CD14-positive monocyte (primary cell): ENCODE measurements around the gene GRB14. TPM values are rescaled to one million over a fixed set of nuclear protein-coding genes. Genes with fewer than 3 reads are reported as not detected.

ENCODE experiments used
- DNase-seq, 3 donors: peaks; one replicate each; pipeline ENCODE4 v3.0.0-alpha.2; 2011 to 2022
- H2AFZ ChIP-seq: 2 replicates; pipeline ENCODE4 v1.6.0; 2012; ENCODE audit warnings: mild to moderate bottlenecking, low read depth, low read length, inconsistent platforms; ENCODE audit not compliant: insufficient read depth, poor library complexity, severe bottlenecking
- H3K27ac ChIP-seq, 2 donors: 1 replicate in 1 of 2; 2 replicates in 1 of 2; pipeline ENCODE4 v1.5.1; 2012 to 2013; ENCODE audit warnings: low read length in 2 of 2, control low read depth in 1 of 2, inconsistent platforms in 1 of 2, low read depth in 1 of 2, mild to moderate bottlenecking in 1 of 2
- H3K27me3 ChIP-seq, 2 donors: one replicate each; pipeline versions ENCODE4 v1.6.0 to v1.6.1; 2011 to 2013; ENCODE audit warnings: low read length in 2 of 2; ENCODE audit not compliant: control insufficient read depth in 2 of 2, insufficient read depth in 2 of 2
- H3K36me3 ChIP-seq, 2 donors: replicated peaks in 1 of 2; 1 replicate in 1 of 2; 2 replicates in 1 of 2; pipeline versions ENCODE4 v1.5.1 to v1.6.1; 2012 to 2013; ENCODE audit warnings: low read length in 2 of 2, control low read depth in 1 of 2, inconsistent platforms in 1 of 2, mild to moderate bottlenecking in 1 of 2; ENCODE audit not compliant: insufficient read depth in 2 of 2, control insufficient read depth in 1 of 2
- H3K4me1 ChIP-seq, 2 donors: 1 replicate in 1 of 2; 2 replicates in 1 of 2; pipeline versions ENCODE4 v1.5.1 to v1.6.1; 2012 to 2013; ENCODE audit warnings: low read length in 2 of 2, control low read depth in 1 of 2, inconsistent platforms in 1 of 2, mild to moderate bottlenecking in 1 of 2, moderate library complexity in 1 of 2; ENCODE audit not compliant: insufficient read depth in 2 of 2, control insufficient read depth in 1 of 2
- H3K4me2 ChIP-seq: replicated peaks from 2 replicates; pipeline ENCODE3; 2012; ENCODE audit warnings: low read length, moderate library complexity, mild to moderate bottlenecking; ENCODE audit not compliant: poor library complexity, severe bottlenecking; ENCODE audit errors: extremely low read depth
- H3K4me3 ChIP-seq, 3 experiments: fragments of 200-600 bp in 1 of 3; sonication (generic) in 1 of 3; replicated peaks in 1 of 3; 1 replicate in 2 of 3; 2 replicates in 1 of 3; pipeline ENCODE4 v1.5.1; 2011 to 2013; ENCODE audit warnings: low read length in 3 of 3, mild to moderate bottlenecking in 3 of 3, control low read depth in 2 of 3, low read depth in 2 of 3, inconsistent platforms in 1 of 3, moderate library complexity in 1 of 3
- H3K79me2 ChIP-seq: 2 replicates; pipeline ENCODE4 v1.6.0; 2012; ENCODE audit warnings: mild to moderate bottlenecking, control low read depth, inconsistent platforms, low read length, moderate library complexity; ENCODE audit not compliant: insufficient read depth
- H3K9ac ChIP-seq: 2 replicates; pipeline ENCODE4 v1.6.0; 2017; ENCODE audit warnings: low read length, mild to moderate bottlenecking; ENCODE audit not compliant: insufficient read depth, poor library complexity, severe bottlenecking
- H3K9me3 ChIP-seq, 2 donors: replicated peaks in 1 of 2; 1 replicate in 1 of 2; 2 replicates in 1 of 2; pipeline versions ENCODE4 v1.5.1 to v1.6.1; 2012 to 2013; ENCODE audit warnings: low read length in 2 of 2, control low read depth in 1 of 2; ENCODE audit not compliant: control insufficient read depth in 1 of 2, insufficient read depth in 1 of 2
- H4K20me1 ChIP-seq: 2 replicates; pipeline ENCODE4 v1.6.0; 2012; ENCODE audit warnings: mild to moderate bottlenecking, low read length, control low read depth, moderate library complexity; ENCODE audit not compliant: insufficient read depth
- H3K27ac Mint-ChIP-seq, 7 donors: one replicate each; pipeline ENCODE4 v1.8.0; 2020; ENCODE audit warnings: mild to moderate bottlenecking in 7 of 7, mixed read lengths in 7 of 7, moderate library complexity in 6 of 7, inconsistent platforms in 2 of 7
- H3K27me3 Mint-ChIP-seq, 3 donors: one replicate each; pipeline ENCODE4 v1.8.0; 2021 to 2022; ENCODE audit warnings: low read depth in 3 of 3, mild to moderate bottlenecking in 3 of 3, mixed read lengths in 3 of 3, moderate library complexity in 3 of 3, inconsistent platforms in 1 of 3
- H3K36me3 Mint-ChIP-seq, 2 donors: one replicate each; pipeline ENCODE4 v1.8.0; 2020; ENCODE audit warnings: mixed read lengths in 2 of 2, inconsistent platforms in 1 of 2, mild to moderate bottlenecking in 1 of 2
- H3K4me1 Mint-ChIP-seq: one replicate; pipeline ENCODE4 v1.8.0; 2020; ENCODE audit warnings: mild to moderate bottlenecking, mixed read lengths
- H3K4me3 Mint-ChIP-seq, 2 donors: one replicate each; pipeline ENCODE4 v1.8.0; 2020; ENCODE audit warnings: mild to moderate bottlenecking in 2 of 2, mixed read lengths in 2 of 2, moderate library complexity in 1 of 2
- H3K9me3 Mint-ChIP-seq, 7 donors: one replicate each; pipeline ENCODE4 v1.8.0; 2020 to 2022; ENCODE audit warnings: mixed read lengths in 7 of 7, mild to moderate bottlenecking in 6 of 7, moderate library complexity in 6 of 7, inconsistent platforms in 2 of 7
- CTCF ChIP-seq: fragments of 200-600 bp; IDR thresholded peaks from one replicate; pipeline ENCODE4 v1.8.0; 2022; ENCODE audit warnings: antibody characterized with exemption, mild to moderate bottlenecking
- WGBS: methylation state at CpG from one replicate; pipeline ENCODE4 v1.1.5; 2013; ENCODE audit warnings: missing lambda C conversion rate; ENCODE audit not compliant: insufficient coverage; 5-methylcytosine and 5-hydroxymethylcytosine counted together
- intact Hi-C, 2 donors: fragments of 100-400 bp; cut with micrococcal nuclease; formaldehyde crosslinking; loops; one replicate each; pipeline versions ENCODE4 v1.15.0 to v1.15.1; 2023
- polyA plus RNA-seq, 3 donors: library from polyadenylated mRNA; depleted of rRNA in 1 of 3; unstranded in 2 of 3; stranded (reverse) in 1 of 3; fragments of 300-500 nt in 2 of 3; fragments of >200 nt in 1 of 3; fragmentation: Illumina TruSeq in 2 of 3; gene quantifications; 1 replicate in 2 of 3; 2 replicates in 1 of 3; pipeline ENCODE4 v1.2.3, GENCODE V29; 2012 to 2021

Gene GRB14
- polyA plus RNA-seq, 3 donors, result 0.20 to 0.28 TPM; not detected in 1

GRCh38 chr2:164620457-164620856 lies 825 bp downstream of the GRB14 start:
- Mint-ChIP-seq H3K4me3 (peak overlapping the region in 1 of 2 donors; percentile 59), H3K9me3 (peaks cover 0 to 14% (median 3%) of the 10 kb centered on the region in 7 donors), H3K36me3 (no peaks in the 10 kb centered on the region), H3K27ac (no peak overlapping the region), H3K27me3 (peaks cover 29 to 60% (median 50%) of the 10 kb centered on the region in 3 donors), H3K4me1 (peaks cover 3% of the 10 kb centered on the region)
- Histone ChIP-seq H3K36me3 (no peaks in the 10 kb centered on the region), H3K9ac (no peak overlapping the region), H3K27me3 (peaks cover 39 to 50% of the 10 kb centered on the region in 2 donors), H3K79me2 (no peaks in the 10 kb centered on the region), H3K9me3 (peaks cover 0 to 4% of the 10 kb centered on the region in 2 donors), H3K27ac (no peak overlapping the region), H3K4me3 (no peak overlapping the region), H3K4me2 (no peak overlapping the region), H2AFZ (no peak overlapping the region), H4K20me1 (no peaks in the 10 kb centered on the region), H3K4me1 (peaks cover 0 to 4% of the 10 kb centered on the region in 2 donors)
- DNase-seq, result no peak
- TF ChIP-seq CTCF, result no peak
- 20% methylated on average over 1 of the region's 7 CpGs for WGBS
- intact Hi-C loops, result no loop called here

GRCh38 chr2:164617466-164617865 lies 3.8 kb downstream of the GRB14 start:
- H3K27me3 ChIP-seq, result peaks cover 30 to 33% of the 10 kb centered on the region in 2 donors
- H3K4me1 Mint-ChIP-seq, result peaks cover 3% of the 10 kb centered on the region
- no peak overlapping the region for H3K4me2 ChIP-seq
- no peak overlapping the region for H3K4me3 ChIP-seq
- peaks cover 0 to 4% of the 10 kb centered on the region in 2 donors for H3K9me3 ChIP-seq
- H2AFZ ChIP-seq, result no peak overlapping the region
- no peaks in the 10 kb centered on the region for H4K20me1 ChIP-seq
- H3K9ac ChIP-seq, result no peak overlapping the region
- no peak overlapping the region for H3K27ac Mint-ChIP-seq
- H3K36me3 Mint-ChIP-seq, result no peaks in the 10 kb centered on the region
- WGBS, result 81% methylated on average over 1 of the region's 2 CpGs
- H3K27me3 Mint-ChIP-seq, result peaks cover 18 to 40% (median 29%) of the 10 kb centered on the region in 3 donors
- H3K4me1 ChIP-seq, result peaks cover 0 to 4% of the 10 kb centered on the region in 2 donors
- H3K79me2 ChIP-seq, result no peaks in the 10 kb centered on the region
- TF ChIP-seq CTCF, result no peak
- no peak for DNase-seq
- no peak overlapping the region for H3K4me3 Mint-ChIP-seq
- intact Hi-C loops, result no loop called here
- H3K36me3 ChIP-seq, result no peaks in the 10 kb centered on the region
- no peak overlapping the region for H3K27ac ChIP-seq
- peaks cover 0 to 11% (median 3%) of the 10 kb centered on the region in 7 donors for H3K9me3 Mint-ChIP-seq
